H1 (cell line): ENCODE data around the gene RSAD1. TPM values are rescaled to one million over a fixed set of nuclear protein-coding genes. Genes with fewer than 3 reads are reported as not detected.

Experiments
- CTCF ChIA-PET: fragments of 300-600 bp; sonication (Branson Sonifier 250); formaldehyde crosslinking; loops from one replicate; lab custom pipeline; 2021; ENCODE audit not compliant: partially characterized antibody; lab: Charles Lee
- POLR2A ChIA-PET: fragments of 300-600 bp; sonication (Branson Sonifier 250); formaldehyde crosslinking; loops from one replicate; lab custom pipeline; 2021; ENCODE audit warnings: inconsistent platforms; ENCODE audit not compliant: partially characterized antibody; lab: Charles Lee
- DNase-seq, 2 experiments: peaks; one replicate each; pipeline versions ENCODE4 v3.0.0 to v3.0.0-alpha.2; 2010 to 2022; ENCODE audit warnings: low spot score in 2 of 2, low read depth in 1 of 2, mixed read lengths in 1 of 2
- FAIRE-seq: peaks from 2 replicates; lab custom pipeline; 2011; peaks lifted over from hg19 to GRCh38; lab: Jason Lieb, UNC
- H2AFZ ChIP-seq: 2 replicates; pipeline ENCODE4 v1.8.1; 2012; ENCODE audit warnings: low read length, inconsistent platforms
- H2AK5ac ChIP-seq: 2 replicates; pipeline ENCODE4 v1.6.1; 2013; ENCODE audit warnings: low read depth, low read length
- H2BK120ac ChIP-seq: replicated peaks from 2 replicates; pipeline ENCODE3; 2013; ENCODE audit warnings: low read depth, low read length, inconsistent platforms
- H2BK12ac ChIP-seq: 2 replicates; pipeline ENCODE4 v1.6.1; 2013; ENCODE audit warnings: low read depth, low read length
- H2BK15ac ChIP-seq: 2 replicates; pipeline ENCODE4 v1.6.1; 2013; ENCODE audit warnings: low read length
- H2BK20ac ChIP-seq: 2 replicates; pipeline ENCODE4 v1.6.1; 2013; ENCODE audit warnings: low read length
- H2BK5ac ChIP-seq: 2 replicates; pipeline ENCODE4 v1.6.1; 2013; ENCODE audit warnings: low read depth, low read length
- H3K14ac ChIP-seq: 2 replicates; pipeline ENCODE4 v1.6.1; 2013; ENCODE audit warnings: inconsistent platforms; ENCODE audit not compliant: insufficient read length
- H3K18ac ChIP-seq: 2 replicates; pipeline ENCODE4 v1.6.1; 2013; ENCODE audit warnings: low read length; ENCODE audit errors: extremely low read depth
- H3K23ac ChIP-seq: 2 replicates; pipeline ENCODE4 v1.6.1; 2013; ENCODE audit warnings: inconsistent platforms; ENCODE audit not compliant: insufficient read length
- H3K23me2 ChIP-seq: 2 replicates; pipeline ENCODE4 v1.6.1; 2013; ENCODE audit warnings: low read depth, low read length
- H3K27ac ChIP-seq: 2 replicates; pipeline ENCODE4 v1.6.1; 2011; ENCODE audit warnings: low read depth, low read length, inconsistent platforms
- H3K27me3 ChIP-seq, 4 experiments: replicated peaks in 1 of 4; 1 replicate in 1 of 4; 2 replicates in 3 of 4; pipeline versions ENCODE4 v1.6.1 to v1.8.1; 2011 to 2013; ENCODE audit warnings: low read length in 3 of 4, mild to moderate bottlenecking in 3 of 4, inconsistent platforms in 2 of 4, mixed read lengths in 2 of 4, moderate library complexity in 1 of 4; ENCODE audit not compliant: control insufficient read depth in 3 of 4, insufficient read depth in 3 of 4; ENCODE audit errors: extremely low read depth in 1 of 4
- H3K36me3 ChIP-seq, 4 experiments: 2 replicates each; pipeline versions ENCODE4 v1.6.1 to v1.8.1; 2011 to 2013; ENCODE audit warnings: mild to moderate bottlenecking in 4 of 4, low read length in 3 of 4, moderate library complexity in 2 of 4, control low read depth in 1 of 4, inconsistent platforms in 1 of 4; ENCODE audit not compliant: insufficient read depth in 4 of 4, control insufficient read depth in 2 of 4
- H3K4ac ChIP-seq: replicated peaks from 2 replicates; pipeline ENCODE3; 2013; ENCODE audit warnings: low read length, low read depth, mixed read lengths, inconsistent platforms; ENCODE audit not compliant: insufficient read length
- H3K4me1 ChIP-seq, 4 experiments: replicated peaks in 1 of 4; 1 replicate in 1 of 4; 2 replicates in 3 of 4; pipeline versions ENCODE4 v1.6.1 to v1.8.1; 2011 to 2013; ENCODE audit warnings: low read length in 3 of 4, inconsistent platforms in 2 of 4, mixed read lengths in 1 of 4; ENCODE audit not compliant: insufficient read depth in 4 of 4, control insufficient read depth in 3 of 4
- H3K4me2 ChIP-seq, 2 experiments: 2 replicates each; pipeline versions ENCODE4 v1.6.1 to v1.8.1; 2011 to 2013; ENCODE audit warnings: low read depth in 2 of 2, low read length in 2 of 2, control low read depth in 1 of 2, inconsistent platforms in 1 of 2, mild to moderate bottlenecking in 1 of 2; ENCODE audit not compliant: insufficient read depth in 1 of 2
- H3K4me3 ChIP-seq, 4 experiments: fragments of 200-600, 300-600 bp in 1 of 4; sonication (generic), shearing (Covaris generic), sonication (Bioruptor Twin) in 1 of 4; 2 replicates each; pipeline versions ENCODE4 v1.5.1 to v1.8.1; 2011 to 2016; ENCODE audit warnings: low read length in 4 of 4, low read depth in 3 of 4, control low read depth in 2 of 4, inconsistent platforms in 2 of 4, mild to moderate bottlenecking in 2 of 4, mixed read lengths in 1 of 4, moderate library complexity in 1 of 4; ENCODE audit not compliant: insufficient read depth in 2 of 4; ENCODE audit errors: extremely low read depth in 1 of 4
- H3K56ac ChIP-seq: replicated peaks from 2 replicates; pipeline ENCODE3; 2013; ENCODE audit warnings: low read depth, mild to moderate bottlenecking, mixed read lengths, low read length, inconsistent platforms; ENCODE audit not compliant: insufficient read length
- H3K79me1 ChIP-seq: 2 replicates; pipeline ENCODE4 v1.6.1; 2013; ENCODE audit warnings: low read depth, low read length, control low read depth
- H3K79me2 ChIP-seq, 2 experiments: 2 replicates each; pipeline versions ENCODE4 v1.6.1 to v1.8.1; 2012 to 2013; ENCODE audit warnings: low read length in 2 of 2, mild to moderate bottlenecking in 2 of 2, inconsistent platforms in 1 of 2; ENCODE audit not compliant: insufficient read depth in 2 of 2, control insufficient read depth in 1 of 2
- H3K9ac ChIP-seq, 4 experiments: replicated peaks in 1 of 4; 1 replicate in 1 of 4; 2 replicates in 3 of 4; pipeline versions ENCODE4 v1.6.1 to v1.8.1; 2011 to 2013; ENCODE audit warnings: low read depth in 3 of 4, low read length in 3 of 4, control low read depth in 2 of 4, mild to moderate bottlenecking in 2 of 4, moderate library complexity in 2 of 4, inconsistent platforms in 1 of 4; ENCODE audit errors: extremely low read depth in 1 of 4
- H3K9me3 ChIP-seq, 2 experiments: 2 replicates each; pipeline versions ENCODE4 v1.6.1 to v1.8.1; 2012 to 2013; ENCODE audit warnings: mild to moderate bottlenecking in 2 of 2, moderate library complexity in 2 of 2, control low read depth in 1 of 2, inconsistent platforms in 1 of 2, low read depth in 1 of 2, low read length in 1 of 2, mixed read lengths in 1 of 2; ENCODE audit not compliant: insufficient read depth in 2 of 2
- H4K20me1 ChIP-seq, 2 experiments: replicated peaks in 1 of 2; 2 replicates each; pipeline versions ENCODE3 to v1.8.1; 2011 to 2013; ENCODE audit warnings: inconsistent platforms in 2 of 2, low read length in 2 of 2, mild to moderate bottlenecking in 1 of 2; ENCODE audit not compliant: insufficient read depth in 2 of 2, control insufficient read depth in 1 of 2
- H4K5ac ChIP-seq: 2 replicates; pipeline ENCODE4 v1.6.1; 2013; ENCODE audit warnings: low read length, low read depth, mixed read lengths, inconsistent platforms; ENCODE audit not compliant: insufficient read length
- H4K8ac ChIP-seq: 2 replicates; pipeline ENCODE4 v1.8.0; 2013; ENCODE audit warnings: mild to moderate bottlenecking, moderate library complexity, low read length, inconsistent platforms; ENCODE audit not compliant: insufficient read depth; ENCODE audit errors: extremely low read depth
- H4K91ac ChIP-seq: replicated peaks from 2 replicates; pipeline ENCODE3; 2013; ENCODE audit warnings: low read length, mixed read lengths, inconsistent platforms; ENCODE audit not compliant: insufficient read length
- BCL11A ChIP-seq, 2 experiments: IDR thresholded peaks; one replicate each; pipeline ENCODE4 v1.6.1; 2011; ENCODE audit warnings: low read depth in 2 of 2, low read length in 2 of 2, mild to moderate bottlenecking in 2 of 2
- CHD1 ChIP-seq: IDR thresholded peaks from 2 replicates; pipeline ENCODE4 v1.6.1; 2012; ENCODE audit warnings: low read depth, low read length, improper control_type of control experiment
- GABPA ChIP-seq: IDR thresholded peaks from 2 replicates; pipeline ENCODE4 v1.6.1; 2011; ENCODE audit warnings: mild to moderate bottlenecking, low read length, moderate library complexity, borderline replicate concordance; ENCODE audit not compliant: insufficient read depth
- KDM1A ChIP-seq: fragments of 200-600, 300-600 bp; sonication (generic); IDR thresholded peaks from 2 replicates; pipeline ENCODE4 v1.7.1; 2016; ENCODE audit warnings: mild to moderate bottlenecking, low read length, borderline replicate concordance
- MAFK ChIP-seq: IDR thresholded peaks from 2 replicates; pipeline ENCODE4 v1.6.1; 2012; ENCODE audit warnings: low read depth, mild to moderate bottlenecking, improper control_type of control experiment, low read length
- SIN3A ChIP-seq, 2 experiments: IDR thresholded peaks in 1 of 2; conservative IDR thresholded peaks in 1 of 2; 2 replicates each; pipeline ENCODE4 v1.6.1; 2011 to 2012; ENCODE audit warnings: low read length in 2 of 2, improper control_type of control experiment in 1 of 2, low read depth in 1 of 2, mild to moderate bottlenecking in 1 of 2
- WGBS, 2 experiments: shearing (Covaris generic) in 1 of 2; methylation state at CpG; one replicate each; pipeline versions ENCODE4 v1.1.6 to v1.1.7; 2013 to 2015; ENCODE audit warnings: low lambda C conversion rate in 2 of 2, mixed read lengths in 2 of 2, inconsistent platforms in 1 of 2, low coverage in 1 of 2, missing lambda C conversion rate in 1 of 2; ENCODE audit not compliant: insufficient replicate concordance in 2 of 2, insufficient coverage in 1 of 2, insufficient read length in 1 of 2; ENCODE audit errors: extremely low coverage in 1 of 2, missing lambda C conversion rate in 1 of 2; 5-methylcytosine and 5-hydroxymethylcytosine counted together
- polyA plus RNA-seq, 7 experiments: library from polyadenylated mRNA; depleted of rRNA in 3 of 7; stranded (reverse) in 5 of 7; unstranded in 2 of 7; fragments of >200 nt in 5 of 7; fragments of 200-250 nt in 2 of 7; gene quantifications; 1 replicate in 5 of 7; 2 replicates in 1 of 7; 4 replicates in 1 of 7; pipeline versions ENCODE4 v1.2.1 to v1.2.3, GENCODE V29; 2011 to 2013; ENCODE audit warnings: missing spikeins in 2 of 7, mixed read lengths in 2 of 7
- total RNA-seq: library from RNA; stranded (reverse); fragmentation: NEBNext Ultra II Directional; extraction: Animal tissue kit (Norgen Biotek cat#: 25700); gene quantifications from 2 replicates; pipeline ENCODE4 v1.2.1, GENCODE V29; 2021

RSAD1 gene
- total and polyA plus RNA-seq, 2 of the 8 experiments (the other 6 are each of a cell fraction or from before 2014, with no cell fraction given) = 17.9 to 33.5 TPM

DNA sequence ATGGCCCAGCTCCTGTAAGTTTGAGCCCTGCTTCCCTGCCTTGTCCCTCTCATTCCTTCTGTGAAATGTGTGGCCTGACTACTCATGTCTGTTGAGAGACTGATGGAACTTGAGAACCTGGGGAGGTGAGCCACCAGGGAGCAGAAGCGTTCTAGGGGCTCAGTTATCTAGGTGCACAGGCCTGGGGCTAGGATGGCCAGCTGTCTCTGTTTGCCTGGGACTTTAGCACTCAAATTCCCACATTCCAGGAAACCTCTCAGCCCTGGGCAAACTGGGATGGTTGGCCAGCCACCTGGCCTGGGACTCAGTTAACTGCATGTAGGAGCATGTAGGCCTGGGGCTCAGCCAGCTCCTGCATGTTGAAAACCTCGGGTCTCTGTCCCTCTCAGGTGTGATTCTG is 44.5 kb downstream of the RSAD1 start:
- no peak overlapping the region for H2AK5ac ChIP-seq
- no peak for DNase-seq
- no peak overlapping the region for H2AFZ ChIP-seq
- 80% methylated on average over 2 of the region's 2 CpGs; no CpG with 5 or more reads in 1 of the 2 experiments for WGBS, 2 experiments
- H3K18ac ChIP-seq = no peak overlapping the region
- no peaks in the 10 kb centered on the region for H3K27me3 ChIP-seq
- POLR2A ChIA-PET = interaction anchor here (1.4 kb wide), 1 partner anchor 10 kb away, joined by 4 read pairs; the partner anchor contains the start of gene EPN3
- H3K4me3 ChIP-seq = no peak overlapping the region
- H2BK120ac ChIP-seq = no peak overlapping the region
- H4K8ac ChIP-seq = no peak overlapping the region
- H3K56ac ChIP-seq = no peak overlapping the region
- no peak overlapping the region for H2BK5ac ChIP-seq
- H2BK12ac ChIP-seq = no peak overlapping the region
- H3K14ac ChIP-seq = no peak overlapping the region
- H3K79me1 ChIP-seq = no peaks in the 10 kb centered on the region
- CTCF ChIA-PET = interaction anchor here (0.9 to 3.4 kb wide), 6 partner anchors 9 to 44 kb away, joined by 3 to 15 read pairs (median 4); partner anchors contain the start of gene RSAD1
- no peaks in the 10 kb centered on the region for H3K79me2 ChIP-seq
- H3K36me3 ChIP-seq = no peaks in the 10 kb centered on the region
- TF ChIP-seq KDM1A (no peak), CHD1 (no peak), SIN3A (conservative IDR thresholded peaks at IDR 0.05 in 1 of 2, IDR thresholded peaks at IDR 0.05 in 1 of 2; ENCODE audit: low read depth in 1 of 2, low read length in 2 of 2) (no peak), GABPA (no peak), MAFK (no peak), BCL11A (IDR thresholded peaks at IDR 0.05; ENCODE audit: low read depth in 2 of 2, low read length in 2 of 2) (no peak)
- H4K91ac ChIP-seq = no peak overlapping the region
- H3K9ac ChIP-seq = no peak overlapping the region
- FAIRE-seq = no peak
- no peak overlapping the region for H3K4ac ChIP-seq
- H4K5ac ChIP-seq = no peak overlapping the region
- no peaks in the 10 kb centered on the region for H3K9me3 ChIP-seq
- no peak overlapping the region for H2BK20ac ChIP-seq
- no peak overlapping the region for H3K23ac ChIP-seq
- H3K4me1 ChIP-seq = peaks cover 0 to 6% (median 0%) of the 10 kb centered on the region in 4 experiments; a peak in 2 of 7 replicates
- no peak overlapping the region for H3K4me2 ChIP-seq
- no peaks in the 10 kb centered on the region; the same call in 1 of the 2 replicates for H3K23me2 ChIP-seq
- no peak overlapping the region for H3K27ac ChIP-seq
- no peak overlapping the region for H2BK15ac ChIP-seq
- no peaks in the 10 kb centered on the region for H4K20me1 ChIP-seq
